Measurements from ENCODE around the gene TUBA1C. TPM values are rescaled to one million over a fixed set of nuclear protein-coding genes. Genes with fewer than 3 reads are reported as not detected.

The TUBA1C gene
- total RNA-seq, 2 experiments from 2014 or later: 237 to 240 TPM

- intact Hi-C loops (cut with micrococcal nuclease): no loop called here
Measured at GRCh38 chr12:49223590-49224369, 41.1 kb upstream of the TUBA1C start.

GRCh38 chr12:49225576-49226166 lies 39.2 kb upstream of the TUBA1C start:
- no peaks in the 10 kb centered on the region for H3K36me3 Mint-ChIP-seq (ENCODE audit: low read depth)
- H3K4me1 Mint-ChIP-seq (ENCODE audit: low read depth): no peaks in the 10 kb centered on the region
- intact Hi-C loops (cut with micrococcal nuclease): no loop called here
- H3K27ac Mint-ChIP-seq: no peak overlapping the region
- H3K27me3 Mint-ChIP-seq: no peaks in the 10 kb centered on the region
- no peak for ATAC-seq
- H3K4me3 Mint-ChIP-seq: no peak overlapping the region
- POLR2A ChIA-PET: no interaction called here
- no peak for DNase-seq
- CTCF ChIA-PET: interaction anchor here (1.1 to 1.9 kb wide), 4 partner anchors 9 to 138 kb away, joined by 4 to 6 read pairs (median 4); no protein-coding TSS in a partner anchor
- no peaks in the 10 kb centered on the region for H3K9me3 Mint-ChIP-seq
- no peak for TF ChIP-seq CTCF (IDR thresholded peaks at IDR 0.05)

More at GRCh38 chr12:49223590-49224369, 41.1 kb upstream of the TUBA1C start:
- no peaks in the 10 kb centered on the region for H3K4me1 Mint-ChIP-seq (ENCODE audit: low read depth)
- H3K9me3 Mint-ChIP-seq: no peaks in the 10 kb centered on the region
- no peak overlapping the region for H3K27ac Mint-ChIP-seq
- DNase-seq (no peak), ATAC-seq (no peak)
- POLR2A ChIA-PET: interaction anchor here (0.6 to 1.7 kb wide), 3 partner anchors 93 to 363 kb away, joined by 3 to 5 read pairs (median 3); no protein-coding TSS in a partner anchor
- no peaks in the 10 kb centered on the region for H3K27me3 Mint-ChIP-seq
- no peak for TF ChIP-seq CTCF (IDR thresholded peaks at IDR 0.05)
- no peak overlapping the region for H3K4me3 Mint-ChIP-seq
- no peaks in the 10 kb centered on the region for H3K36me3 Mint-ChIP-seq (ENCODE audit: low read depth)
- CTCF ChIA-PET: interaction anchor here (0.9 to 1.9 kb wide), 6 partner anchors 10 to 180 kb away, joined by 3 to 11 read pairs (median 3); partner anchors contain the start of gene TUBA1A

- CTCF ChIA-PET: interaction anchor here (1.3 to 1.7 kb wide), 2 partner anchors 16 to 139 kb away, joined by 3 to 4 read pairs; no protein-coding TSS in a partner anchor
- DNase-seq (no peak), ATAC-seq (no peak)
- Mint-ChIP-seq H3K4me3 (no peak overlapping the region), H3K9me3 (no peaks in the 10 kb centered on the region), H3K4me1 (ENCODE audit: low read depth) (no peaks in the 10 kb centered on the region), H3K27me3 (no peaks in the 10 kb centered on the region), H3K27ac (no peak overlapping the region), H3K36me3 (ENCODE audit: low read depth) (no peaks in the 10 kb centered on the region)
- POLR2A ChIA-PET: interaction anchor here (1.7 kb wide), 1 partner anchor 96 kb away, joined by 5 read pairs; the partner anchor contains the start of gene TUBA1B
- TF ChIP-seq CTCF (IDR thresholded peaks at IDR 0.05): no peak
- intact Hi-C loops (cut with micrococcal nuclease): no loop called here
Measured at GRCh38 chr12:49227713-49228112, 37.2 kb upstream of the TUBA1C start.

- intact Hi-C loops (cut with micrococcal nuclease): no loop called here
- Mint-ChIP-seq H3K4me3 (no peak overlapping the region), H3K27me3 (no peaks in the 10 kb centered on the region), H3K4me1 (ENCODE audit: low read depth) (no peaks in the 10 kb centered on the region), H3K27ac (no peak overlapping the region), H3K9me3 (no peaks in the 10 kb centered on the region), H3K36me3 (ENCODE audit: low read depth) (no peaks in the 10 kb centered on the region)
- CTCF ChIA-PET: no interaction called here
- POLR2A ChIA-PET: no interaction called here
- TF ChIP-seq CTCF (IDR thresholded peaks at IDR 0.05): no peak
- no peak for DNase-seq
- no peak for ATAC-seq
Measured at GRCh38 chr12:49228653-49229052, 36.2 kb upstream of the TUBA1C start.
